Lower leg skin (tissue), 4 donors: ENCODE measurements around the gene NOD1. TPM values are rescaled to one million over a fixed set of nuclear protein-coding genes. Genes with fewer than 3 reads are reported as not detected.

Source experiments
- DNase-seq, 2 donors: peaks; one replicate each; pipeline ENCODE4 v3.0.0-alpha.2; 2019; ENCODE audit warnings: low spot score in 2 of 2
- H3K4me3 ChIP-seq: fragments of 200-600 bp; sonication (generic); 2 replicates; pipeline ENCODE4 v1.5.1; 2017; ENCODE audit warnings: mild to moderate bottlenecking, low read depth; ENCODE audit not compliant: poor library complexity, severe bottlenecking
- POLR2A ChIP-seq, 2 donors: fragments of 450-650 bp; IDR thresholded peaks; one replicate each; pipeline ENCODE4 v1.6.1; 2016 to 2017; ENCODE audit warnings: antibody characterized with exemption in 2 of 2, mild to moderate bottlenecking in 1 of 2, moderate library complexity in 1 of 2
- WGBS, 2 donors: methylation state at CpG; one replicate each; pipeline ENCODE4 v1.1.5; 2018; 5-methylcytosine and 5-hydroxymethylcytosine counted together
- intact Hi-C: fragments of 100-400 bp; cut with DNase I; formaldehyde crosslinking; loops from one replicate; pipeline ENCODE4 v1.15.0; 2023; ENCODE audit warnings: low total_unique reads
- total RNA-seq, 4 donors: library from RNA; depleted of rRNA; stranded (reverse); fragments of >200 nt; gene quantifications; one replicate each; pipeline ENCODE4 v1.1.0, GENCODE V29; 2016
- TF ChIP-seq, protein P1 (sequence below), 3 donors: fragments of 450-650 bp; IDR thresholded peaks; one replicate each; pipeline ENCODE4 v1.5.1; 2016; ENCODE audit warnings: antibody characterized with exemption in 3 of 3, mild to moderate bottlenecking in 3 of 3, moderate library complexity in 2 of 3

NOD1 gene
- total RNA-seq, 4 donors from 2014 or later: 5.1 to 14.5 (median 10.9) TPM

DNA sequence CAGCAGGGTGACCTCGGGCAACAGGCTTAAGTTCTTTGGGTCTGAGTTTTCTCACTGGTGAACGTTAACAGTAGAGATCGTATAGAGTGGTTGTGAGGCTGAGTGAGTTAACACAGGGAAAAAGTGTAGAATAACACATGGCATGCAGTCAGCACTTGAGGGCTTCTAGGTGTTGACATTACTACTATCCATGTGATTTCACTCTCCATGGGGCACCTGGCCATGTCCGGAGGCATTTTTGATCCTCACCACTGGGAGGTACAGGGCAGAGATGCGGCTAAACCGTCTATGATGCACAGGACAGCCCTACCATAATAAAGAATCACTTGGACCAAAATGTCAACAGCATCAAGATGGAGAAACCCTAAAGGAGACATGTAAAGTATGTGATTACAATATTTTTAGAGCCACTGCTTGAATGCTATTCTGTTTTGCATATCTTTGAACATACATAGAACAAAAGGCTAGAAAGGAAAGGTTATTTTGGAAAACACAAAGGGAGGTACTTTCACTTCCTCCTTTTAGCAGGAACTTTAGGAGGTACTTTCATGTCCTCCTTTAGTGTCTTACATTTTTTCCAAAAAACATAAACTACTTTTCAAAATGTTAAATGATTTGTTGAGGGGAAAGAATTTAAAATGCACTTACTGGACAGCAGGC is 44.3 kb downstream of the NOD1 start:
- intact Hi-C loops: no loop called here
- peak in 1 of 2 donors; percentile 72 for DNase-seq
- H3K4me3 ChIP-seq: no peak overlapping the region
- 82 to 85% methylated on average over 6 of the region's 6 CpGs for WGBS, 2 donors
- TF ChIP-seq, protein P1, sequence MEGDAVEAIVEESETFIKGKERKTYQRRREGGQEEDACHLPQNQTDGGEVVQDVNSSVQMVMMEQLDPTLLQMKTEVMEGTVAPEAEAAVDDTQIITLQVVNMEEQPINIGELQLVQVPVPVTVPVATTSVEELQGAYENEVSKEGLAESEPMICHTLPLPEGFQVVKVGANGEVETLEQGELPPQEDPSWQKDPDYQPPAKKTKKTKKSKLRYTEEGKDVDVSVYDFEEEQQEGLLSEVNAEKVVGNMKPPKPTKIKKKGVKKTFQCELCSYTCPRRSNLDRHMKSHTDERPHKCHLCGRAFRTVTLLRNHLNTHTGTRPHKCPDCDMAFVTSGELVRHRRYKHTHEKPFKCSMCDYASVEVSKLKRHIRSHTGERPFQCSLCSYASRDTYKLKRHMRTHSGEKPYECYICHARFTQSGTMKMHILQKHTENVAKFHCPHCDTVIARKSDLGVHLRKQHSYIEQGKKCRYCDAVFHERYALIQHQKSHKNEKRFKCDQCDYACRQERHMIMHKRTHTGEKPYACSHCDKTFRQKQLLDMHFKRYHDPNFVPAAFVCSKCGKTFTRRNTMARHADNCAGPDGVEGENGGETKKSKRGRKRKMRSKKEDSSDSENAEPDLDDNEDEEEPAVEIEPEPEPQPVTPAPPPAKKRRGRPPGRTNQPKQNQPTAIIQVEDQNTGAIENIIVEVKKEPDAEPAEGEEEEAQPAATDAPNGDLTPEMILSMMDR (IDR thresholded peaks at IDR 0.05): no peak
- no peak for TF ChIP-seq POLR2A (IDR thresholded peaks at IDR 0.05)

- WGBS, 2 donors: 52 to 64% methylated on average over 1 of the region's 1 CpG
- intact Hi-C loops: no loop called here
- TF ChIP-seq POLR2A (IDR thresholded peaks at IDR 0.05): no peak
- TF ChIP-seq, protein P1 (IDR thresholded peaks at IDR 0.05): no peak
- DNase-seq: no peak
- H3K4me3 ChIP-seq: no peak overlapping the region
Observed at GRCh38 chr7:30433506-30433905, 45.1 kb downstream of the NOD1 start.

DNA sequence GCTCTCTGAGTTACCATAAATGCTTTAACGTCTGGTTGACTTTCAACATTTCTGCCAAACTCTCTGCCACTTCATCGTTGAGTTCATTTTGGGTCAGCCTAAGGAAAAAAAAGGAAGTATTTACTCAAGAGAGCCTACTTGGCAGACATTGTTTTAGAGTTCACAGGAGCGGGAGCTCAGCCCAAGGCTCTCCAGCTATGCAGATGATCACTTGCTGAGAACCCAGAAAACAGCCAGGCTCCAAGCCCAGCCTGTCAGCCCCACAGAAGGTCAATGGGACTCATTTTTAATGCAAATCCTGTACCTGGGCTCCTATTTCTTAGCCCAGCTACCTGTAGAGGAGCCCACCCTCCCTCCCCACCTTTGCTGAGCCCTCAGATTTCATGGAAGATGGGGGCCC is 45.5 kb downstream of the NOD1 start:
- intact Hi-C loops: no loop called here
- no peak overlapping the region for H3K4me3 ChIP-seq
- TF ChIP-seq POLR2A (IDR thresholded peaks at IDR 0.05): no peak
- TF ChIP-seq, protein P1 (IDR thresholded peaks at IDR 0.05): no peak
- DNase-seq: peak; percentile 46 to 76
- 16 to 19% methylated on average over 3 of the region's 3 CpGs for WGBS, 2 donors

GRCh38 chr7:30430777-30431176 is 47.8 kb downstream of the NOD1 start:
- no peak for TF ChIP-seq POLR2A (IDR thresholded peaks at IDR 0.05)
- TF ChIP-seq, protein P1 (IDR thresholded peaks at IDR 0.05): no peak
- no peak overlapping the region for H3K4me3 ChIP-seq
- peak in 1 of 2 donors; percentile 64 for DNase-seq
- intact Hi-C loops: no loop called here
- WGBS, 2 donors: 57 to 87% methylated on average over 1 of the region's 1 CpG

GRCh38 chr7:30430276-30430675 is 48.3 kb downstream of the NOD1 start:
- H3K4me3 ChIP-seq: no peak overlapping the region
- intact Hi-C loops: no loop called here
- 68 to 70% methylated on average over 7 of the region's 7 CpGs for WGBS, 2 donors
- TF ChIP-seq, protein P1 (IDR thresholded peaks at IDR 0.05): no peak
- no peak for TF ChIP-seq POLR2A (IDR thresholded peaks at IDR 0.05)
- DNase-seq: peak in 1 of 2 donors; percentile 76

GRCh38 chr7:30429156-30429530 is 49.4 kb downstream of the NOD1 start:
- 89% methylated on average over 5 of the region's 5 CpGs for WGBS, 2 donors
- TF ChIP-seq POLR2A (IDR thresholded peaks at IDR 0.05): no peak
- TF ChIP-seq, protein P1 (IDR thresholded peaks at IDR 0.05): no peak
- DNase-seq: peak in 1 of 2 donors; percentile 53
- H3K4me3 ChIP-seq: no peak overlapping the region
- intact Hi-C loops: no loop called here
